Right lobe of liver (tissue), 4 donors: Measurements from ENCODE around the gene DEPDC5.

Experiments used
- CTCF ChIP-seq, 4 donors: fragments of 200-600 bp in 3 of 4; fragments of 450-650 bp in 1 of 4; IDR thresholded peaks; one replicate each; pipeline versions ENCODE4 v1.5.1 to v1.8.0; 2016 to 2022; ENCODE audit warnings: antibody characterized with exemption in 4 of 4, mild to moderate bottlenecking in 2 of 4
- POLR2A ChIP-seq: fragments of 450-650 bp; IDR thresholded peaks from one replicate; pipeline ENCODE4 v1.6.1; 2017; ENCODE audit warnings: antibody characterized with exemption, mild to moderate bottlenecking
- donor health status: DM: no; HTN: no; CAD: no.
- donor health status: DM: no; HTN: no; CAD: no.
- donor health status: DM: no; HTN: yes; CAD: no.

DNA sequence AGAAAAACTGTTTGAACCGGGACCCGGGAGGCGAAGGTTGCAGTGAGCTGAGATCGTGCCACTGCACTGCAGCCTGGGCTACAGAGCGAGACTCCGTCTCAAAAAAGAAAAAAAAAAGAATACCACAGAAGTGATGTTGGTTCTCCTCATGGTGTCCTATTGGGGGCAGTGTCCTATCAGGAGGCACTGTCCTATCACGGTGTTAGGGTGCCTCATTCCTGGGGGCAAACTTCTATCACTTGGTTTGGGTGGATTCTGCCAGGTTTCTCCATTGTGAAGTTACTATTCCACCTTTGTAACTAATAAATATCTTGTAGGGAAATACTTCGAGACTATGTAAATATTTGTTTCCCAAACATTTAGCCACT, 23.5 kb upstream of the DEPDC5 start:
- TF ChIP-seq CTCF (IDR thresholded peaks at IDR 0.05) (peak in 2 of 4 donors; percentile 20 to 23), POLR2A (no peak)
